ENCODE data around the gene FBXO47. TPM values are rescaled to one million over a fixed set of nuclear protein-coding genes. Genes with fewer than 3 reads are reported as not detected.
"Not testable (repeated sequence)": the region's sequence is repeated elsewhere in the genome, so short reads cannot be mapped to it uniquely, and the experiment has no call there.

The FBXO47 gene
- total RNA-seq, 1 donor from 2014 or later: not detected

DNA sequence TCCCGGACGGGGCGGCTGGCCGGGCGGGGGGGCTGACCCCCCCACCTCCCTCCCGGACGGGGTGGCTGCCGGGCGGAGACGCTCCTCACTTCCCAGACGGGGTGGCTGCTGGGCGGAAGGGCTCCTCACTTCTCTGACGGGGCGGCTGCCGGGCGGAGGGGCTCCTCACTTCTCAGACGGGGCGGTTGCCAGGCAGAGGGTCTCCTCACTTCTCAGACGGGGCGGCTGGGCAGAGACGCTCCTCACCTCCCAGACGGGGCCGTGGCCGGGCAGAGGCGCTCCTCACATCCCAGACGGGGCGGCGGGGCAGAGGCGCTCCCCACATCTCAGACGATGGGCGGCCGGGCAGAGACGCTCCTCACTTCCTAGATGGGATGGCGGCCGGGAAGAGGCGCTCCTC is 36.4 kb downstream of the FBXO47 start:
- intact Hi-C loops (cut with DNase I); DNase-seq (ENCODE audit: low spot score): not testable (repeated sequence)

DNA sequence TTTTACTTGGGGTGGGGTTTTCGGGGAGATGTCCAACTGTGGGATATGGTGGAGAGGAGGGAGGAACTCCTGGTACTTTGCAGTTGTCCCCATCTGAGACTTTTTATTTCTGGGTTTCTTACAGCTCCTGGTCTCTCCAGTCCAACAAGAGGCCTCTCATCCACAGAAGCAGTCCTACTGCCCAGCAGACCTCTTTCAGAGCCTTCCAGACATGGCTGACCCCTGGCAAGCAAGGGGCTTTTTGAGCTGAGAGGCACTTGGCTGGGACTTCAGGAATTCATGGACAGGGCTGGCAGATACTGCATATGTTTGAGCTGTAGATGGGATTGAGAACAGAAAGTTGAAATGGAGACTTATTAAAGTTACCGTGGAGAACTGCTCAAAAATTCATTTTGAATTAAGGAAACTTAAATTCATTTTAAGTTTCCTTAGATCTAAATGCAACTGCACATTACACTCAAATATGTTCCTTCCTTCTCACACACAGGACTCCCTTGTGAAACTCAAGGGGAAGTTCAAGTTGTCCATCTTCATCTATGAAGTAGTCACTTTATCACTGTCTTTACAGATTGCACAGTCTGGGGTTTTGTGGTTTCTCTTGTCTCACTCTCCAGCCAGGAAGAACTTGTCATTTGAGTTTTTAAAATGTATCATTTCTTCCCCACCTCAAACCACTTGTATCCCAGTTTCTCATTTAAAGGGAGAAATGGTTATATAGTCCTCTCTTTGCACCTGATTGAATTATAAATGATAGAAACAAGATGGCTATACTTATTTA is 40.7 kb downstream of the FBXO47 start:
- DNase-seq (ENCODE audit: low spot score): no peak
- intact Hi-C loops (cut with DNase I): no loop called here

DNA sequence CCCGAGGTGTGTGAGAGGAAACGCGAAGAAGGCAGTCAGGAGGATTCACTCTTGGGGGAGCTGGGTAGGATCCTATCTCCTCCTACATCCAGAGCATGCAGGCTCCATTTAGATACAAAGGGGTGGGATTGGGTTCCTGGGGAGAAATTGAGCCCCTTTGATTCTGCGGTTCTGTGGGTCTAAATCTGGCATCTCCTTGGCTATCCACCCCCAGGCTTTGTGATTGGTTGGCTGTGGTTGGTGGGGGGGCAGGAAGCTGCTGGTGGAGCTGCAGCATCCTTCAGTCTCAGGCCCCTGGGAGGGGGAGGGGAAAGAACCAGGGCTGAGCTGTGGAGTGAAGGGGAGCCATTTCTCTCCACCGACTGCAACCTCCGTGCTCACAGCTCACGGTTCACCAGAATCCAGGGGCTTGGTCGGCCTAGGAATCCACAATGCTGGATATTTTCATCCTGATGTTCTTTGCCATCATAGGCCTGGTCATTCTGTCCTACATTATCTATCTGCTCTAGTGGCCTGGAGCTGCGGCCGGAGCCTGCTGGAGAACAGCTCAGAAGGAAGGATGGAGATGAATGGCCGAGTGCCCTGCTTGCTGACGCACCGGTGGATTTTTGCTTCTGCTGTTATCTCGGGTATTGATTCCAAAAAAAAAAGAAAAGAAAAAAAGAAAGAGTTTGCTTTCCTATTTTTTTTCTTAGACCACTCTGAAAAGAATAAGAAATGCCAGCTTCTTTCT is 41.8 kb downstream of the FBXO47 start, which contains the start of gene LASP1NB:
LASP1NB (plus strand) TSS at position 352 of the 733 bp plus-strand sequence.
- no peak for DNase-seq (ENCODE audit: low spot score)
- intact Hi-C loops (cut with DNase I): no loop called here

DNA sequence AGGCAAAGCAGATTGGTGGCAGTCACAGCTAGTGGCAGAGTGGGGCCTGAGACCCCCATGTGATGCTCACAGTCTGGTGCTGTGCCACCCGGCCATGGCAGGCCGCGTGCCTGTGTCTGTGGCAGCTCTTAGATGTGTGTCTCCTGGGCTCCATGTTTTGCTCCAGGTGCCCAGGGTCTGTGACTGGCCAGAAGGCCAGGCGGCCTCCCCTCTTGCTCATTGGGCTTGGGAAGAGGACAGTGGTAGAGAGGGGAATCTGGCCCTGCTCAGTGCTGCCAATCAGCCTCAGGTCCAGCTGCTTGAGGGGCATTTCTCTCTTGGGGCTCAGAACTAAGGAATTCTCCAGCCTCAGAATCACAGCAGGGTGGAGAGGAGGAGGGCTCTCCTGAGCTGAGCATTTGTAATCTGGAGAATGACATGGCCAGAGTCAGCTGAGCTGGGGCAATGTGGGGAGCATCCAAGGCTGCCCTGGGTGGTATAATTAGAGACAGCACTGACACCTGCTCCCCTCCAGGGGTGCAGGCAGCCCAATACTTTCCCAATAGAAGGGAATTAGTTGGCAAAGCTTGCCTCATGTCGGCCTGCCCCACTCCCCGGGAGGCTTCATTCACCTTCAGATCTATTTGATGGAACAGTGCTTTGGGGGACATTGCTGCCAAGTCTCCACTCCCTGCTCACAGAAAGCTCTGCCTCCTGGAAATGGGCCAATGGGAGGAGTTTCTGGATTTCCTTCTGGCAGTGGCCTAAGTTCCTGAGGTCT is 44.5 kb downstream of the FBXO47 start:
- no peak for DNase-seq (ENCODE audit: low spot score)
- intact Hi-C loops (cut with DNase I): no loop called here

DNA sequence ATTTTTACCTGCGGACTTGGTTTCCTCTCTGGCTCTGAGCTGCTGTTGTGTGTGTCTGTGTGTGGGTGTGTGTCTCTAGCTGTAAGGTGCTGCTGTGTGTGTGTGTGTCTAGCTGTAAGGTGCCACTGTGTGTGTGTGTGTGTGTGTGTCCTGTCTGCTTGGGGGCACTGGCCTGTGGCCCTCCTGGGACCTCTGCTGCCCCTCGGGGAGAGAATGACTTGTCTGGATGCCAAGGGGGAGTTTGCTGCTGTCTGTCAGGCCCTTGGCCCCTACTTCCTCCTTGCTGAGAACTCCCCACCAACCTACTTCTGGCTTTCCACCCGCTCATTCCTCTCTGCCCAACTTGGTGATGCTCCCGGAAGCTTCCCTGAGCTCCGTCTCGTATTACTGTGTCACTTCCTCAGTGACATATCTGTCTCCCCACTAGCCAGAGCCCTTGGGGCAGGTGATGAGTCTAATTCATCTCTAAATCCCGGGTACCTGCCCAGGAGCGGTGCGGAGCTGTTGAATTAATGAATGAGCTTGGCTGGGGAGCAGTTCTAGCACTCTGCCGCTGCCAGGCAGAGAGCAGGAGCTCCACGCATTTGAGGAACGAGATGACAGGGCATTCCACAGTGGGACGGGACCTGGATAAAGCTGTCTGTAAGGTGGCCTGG is 45.3 kb downstream of the FBXO47 start:
- DNase-seq (ENCODE audit: low spot score): no peak
- intact Hi-C loops (cut with DNase I): no loop called here

DNA sequence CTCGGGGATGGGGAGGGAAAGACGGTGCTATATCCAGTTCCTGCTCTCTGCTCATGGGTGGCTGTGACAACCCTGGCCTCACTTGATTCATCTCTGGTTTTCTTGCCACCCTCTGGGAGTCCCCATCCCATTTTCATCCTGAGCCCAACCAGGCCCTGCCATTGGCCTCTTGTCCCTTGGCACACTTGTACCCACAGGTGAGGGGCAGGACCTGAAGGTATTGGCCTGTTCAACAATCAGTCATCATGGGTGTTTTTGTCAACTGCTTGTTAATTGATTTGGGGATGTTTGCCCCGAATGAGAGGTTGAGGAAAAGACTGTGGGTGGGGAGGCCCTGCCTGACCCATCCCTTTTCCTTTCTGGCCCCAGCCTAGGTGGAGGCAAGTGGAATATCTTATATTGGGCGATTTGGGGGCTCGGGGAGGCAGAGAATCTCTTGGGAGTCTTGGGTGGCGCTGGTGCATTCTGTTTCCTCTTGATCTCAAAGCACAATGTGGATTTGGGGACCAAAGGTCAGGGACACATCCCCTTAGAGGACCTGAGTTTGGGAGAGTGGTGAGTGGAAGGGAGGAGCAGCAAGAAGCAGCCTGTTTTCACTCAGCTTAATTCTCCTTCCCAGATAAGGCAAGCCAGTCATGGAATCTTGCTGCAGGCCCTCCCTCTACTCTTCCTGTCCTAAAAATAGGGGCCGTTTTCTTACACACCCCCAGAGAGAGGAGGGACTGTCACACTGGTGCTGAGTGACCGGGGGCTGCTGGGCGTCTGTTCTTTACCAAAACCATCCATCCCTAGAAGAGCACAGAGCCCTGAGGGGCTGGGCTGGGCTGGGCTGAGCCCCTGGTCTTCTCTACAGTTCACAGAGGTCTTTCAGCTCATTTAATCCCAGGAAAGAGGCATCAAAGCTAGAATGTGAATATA is 46.6 kb downstream of the FBXO47 start:
- no peak for DNase-seq (ENCODE audit: low spot score)
- intact Hi-C loops (cut with DNase I): no loop called here

DNA sequence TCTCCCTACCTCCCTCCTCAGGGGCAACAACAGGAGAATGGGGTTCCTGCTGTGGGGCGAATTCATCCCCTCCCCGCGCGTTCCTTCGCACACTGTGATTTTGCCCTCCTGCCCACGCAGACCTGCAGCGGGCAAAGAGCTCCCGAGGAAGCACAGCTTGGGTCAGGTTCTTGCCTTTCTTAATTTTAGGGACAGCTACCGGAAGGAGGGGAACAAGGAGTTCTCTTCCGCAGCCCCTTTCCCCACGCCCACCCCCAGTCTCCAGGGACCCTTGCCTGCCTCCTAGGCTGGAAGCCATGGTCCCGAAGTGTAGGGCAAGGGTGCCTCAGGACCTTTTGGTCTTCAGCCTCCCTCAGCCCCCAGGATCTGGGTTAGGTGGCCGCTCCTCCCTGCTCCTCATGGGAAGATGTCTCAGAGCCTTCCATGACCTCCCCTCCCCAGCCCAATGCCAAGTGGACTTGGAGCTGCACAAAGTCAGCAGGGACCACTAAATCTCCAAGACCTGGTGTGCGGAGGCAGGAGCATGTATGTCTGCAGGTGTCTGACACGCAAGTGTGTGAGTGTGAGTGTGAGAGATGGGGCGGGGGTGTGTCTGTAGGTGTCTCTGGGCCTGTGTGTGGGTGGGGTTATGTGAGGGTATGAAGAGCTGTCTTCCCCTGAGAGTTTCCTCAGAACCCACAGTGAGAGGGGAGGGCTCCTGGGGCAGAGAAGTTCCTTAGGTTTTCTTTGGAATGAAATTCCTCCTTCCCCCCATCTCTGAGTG is 47.7 kb downstream of the FBXO47 start:
- intact Hi-C loops (cut with DNase I): no loop called here
- no peak for DNase-seq (ENCODE audit: low spot score)

DNA sequence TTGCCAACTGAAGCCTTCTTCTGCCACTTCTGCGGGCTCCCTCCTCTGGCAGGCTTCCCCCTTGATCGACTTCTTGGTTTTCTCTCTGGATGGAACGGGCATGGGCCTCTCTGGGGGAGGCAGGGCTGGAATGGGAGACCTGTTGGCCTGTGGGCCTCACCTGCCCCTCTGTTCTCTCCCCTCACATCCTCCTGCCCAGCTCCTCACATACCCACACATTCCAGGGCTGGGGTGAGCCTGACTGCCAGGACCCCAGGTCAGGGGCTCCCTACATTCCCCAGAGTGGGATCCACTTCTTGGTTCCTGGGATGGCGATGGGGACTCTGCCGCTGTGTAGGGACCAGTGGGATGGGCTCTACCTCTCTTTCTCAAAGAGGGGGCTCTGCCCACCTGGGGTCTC is 48.3 kb downstream of the FBXO47 start:
- intact Hi-C loops (cut with DNase I): no loop called here
- no peak for DNase-seq (ENCODE audit: low spot score)

DNA sequence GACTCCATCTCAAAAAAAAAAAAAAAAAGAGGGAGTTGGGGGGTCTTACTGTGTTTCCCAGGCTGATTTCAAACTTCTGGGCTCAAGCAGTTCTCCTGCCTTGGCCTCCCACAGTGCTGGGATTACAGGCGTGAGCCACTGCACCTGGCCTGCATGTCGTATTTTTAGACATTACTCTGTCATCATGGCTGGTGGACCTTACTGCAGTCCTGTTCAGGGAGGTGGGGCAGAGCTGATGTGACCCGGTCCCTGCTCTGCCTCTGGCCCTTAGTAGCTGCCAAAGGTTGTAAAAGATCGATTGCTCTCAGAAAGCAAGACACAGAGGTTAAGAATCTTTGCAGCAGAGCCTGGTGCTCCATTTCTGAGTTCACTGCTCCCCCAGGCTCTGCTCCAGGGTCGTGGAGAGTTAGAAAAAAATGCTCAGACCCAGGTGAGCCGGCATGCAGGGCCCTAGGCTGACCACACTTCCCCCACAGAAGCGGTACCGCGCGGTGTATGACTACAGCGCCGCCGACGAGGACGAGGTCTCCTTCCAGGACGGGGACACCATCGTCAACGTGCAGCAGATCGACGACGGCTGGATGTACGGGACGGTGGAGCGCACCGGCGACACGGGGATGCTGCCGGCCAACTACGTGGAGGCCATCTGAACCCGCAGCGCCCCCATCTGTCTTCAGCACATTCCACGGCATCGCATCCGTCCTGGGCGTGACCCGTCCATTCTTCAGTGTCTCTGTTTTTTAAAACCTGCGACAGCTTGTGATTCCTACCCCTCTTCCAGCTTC is 48.9 kb downstream of the FBXO47 start:
- intact Hi-C loops (cut with DNase I): no loop called here
- DNase-seq (ENCODE audit: low spot score): no peak

DNA sequence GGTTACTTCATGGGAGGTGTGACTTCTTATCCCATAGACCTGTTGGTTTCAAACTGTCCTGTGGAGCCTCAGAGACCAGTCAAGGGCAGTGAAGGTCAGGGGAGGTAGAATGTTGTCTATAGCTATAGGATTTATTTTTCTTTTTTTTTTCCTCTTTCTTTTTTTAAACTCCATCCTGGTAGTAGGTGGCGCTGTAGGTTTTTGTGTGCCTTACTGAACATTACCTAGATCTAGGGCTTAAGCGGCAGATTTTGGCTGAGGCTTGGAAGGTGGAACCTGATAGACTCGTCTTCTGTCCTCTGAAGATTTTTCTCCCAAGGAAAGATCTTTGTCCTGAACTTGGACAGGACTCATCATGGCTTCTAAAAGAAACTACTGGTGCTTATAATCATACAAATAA is 49.9 kb downstream of the FBXO47 start:
- intact Hi-C loops (cut with DNase I): no loop called here
- no peak for DNase-seq (ENCODE audit: low spot score)

DNA sequence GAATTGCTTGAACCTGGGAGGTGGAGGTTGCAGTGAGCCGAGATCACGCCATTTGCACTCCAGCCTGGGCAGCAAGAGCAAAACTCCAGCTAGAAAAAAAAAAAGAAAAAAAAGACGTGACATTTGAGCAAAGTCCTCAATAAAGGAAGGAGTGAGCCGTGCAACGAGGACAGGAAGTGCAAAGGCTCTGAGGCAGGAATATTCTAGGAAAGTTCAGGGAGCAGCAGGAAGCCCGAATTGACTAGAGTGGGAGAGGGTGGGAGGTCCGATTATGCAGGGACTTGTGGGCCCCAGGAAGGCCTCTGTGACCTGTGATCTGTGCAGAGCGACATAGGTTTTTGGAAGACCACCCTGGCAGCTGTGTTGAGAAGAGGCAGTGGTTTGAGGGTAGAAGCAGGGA is 50.4 kb downstream of the FBXO47 start:
- intact Hi-C loops (cut with DNase I): no loop called here

DNA sequence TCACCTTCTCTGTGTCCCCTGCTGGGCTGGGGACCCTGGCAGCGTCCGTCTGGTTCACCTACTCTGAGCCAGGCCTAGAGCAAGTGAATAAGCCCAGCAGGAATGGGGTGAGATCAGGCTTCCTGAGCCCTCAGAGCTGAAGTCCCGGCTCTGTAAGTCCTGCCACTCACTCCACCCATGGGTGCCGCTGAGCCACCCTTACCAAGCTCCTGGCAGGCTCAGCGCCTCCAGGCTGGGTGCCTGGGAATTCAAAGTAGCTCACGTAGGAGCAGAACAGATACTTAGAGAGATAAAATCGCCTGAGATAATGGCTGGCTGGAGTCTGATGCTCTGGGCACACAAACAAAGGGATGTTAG is 51.6 kb downstream of the FBXO47 start:
- intact Hi-C loops (cut with DNase I): no loop called here
- DNase-seq (ENCODE audit: low spot score): peak; percentile 36

More for the DNA sequence above, 50.4 kb downstream of the FBXO47 start:
- DNase-seq (ENCODE audit: low spot score): no peak

DNA sequence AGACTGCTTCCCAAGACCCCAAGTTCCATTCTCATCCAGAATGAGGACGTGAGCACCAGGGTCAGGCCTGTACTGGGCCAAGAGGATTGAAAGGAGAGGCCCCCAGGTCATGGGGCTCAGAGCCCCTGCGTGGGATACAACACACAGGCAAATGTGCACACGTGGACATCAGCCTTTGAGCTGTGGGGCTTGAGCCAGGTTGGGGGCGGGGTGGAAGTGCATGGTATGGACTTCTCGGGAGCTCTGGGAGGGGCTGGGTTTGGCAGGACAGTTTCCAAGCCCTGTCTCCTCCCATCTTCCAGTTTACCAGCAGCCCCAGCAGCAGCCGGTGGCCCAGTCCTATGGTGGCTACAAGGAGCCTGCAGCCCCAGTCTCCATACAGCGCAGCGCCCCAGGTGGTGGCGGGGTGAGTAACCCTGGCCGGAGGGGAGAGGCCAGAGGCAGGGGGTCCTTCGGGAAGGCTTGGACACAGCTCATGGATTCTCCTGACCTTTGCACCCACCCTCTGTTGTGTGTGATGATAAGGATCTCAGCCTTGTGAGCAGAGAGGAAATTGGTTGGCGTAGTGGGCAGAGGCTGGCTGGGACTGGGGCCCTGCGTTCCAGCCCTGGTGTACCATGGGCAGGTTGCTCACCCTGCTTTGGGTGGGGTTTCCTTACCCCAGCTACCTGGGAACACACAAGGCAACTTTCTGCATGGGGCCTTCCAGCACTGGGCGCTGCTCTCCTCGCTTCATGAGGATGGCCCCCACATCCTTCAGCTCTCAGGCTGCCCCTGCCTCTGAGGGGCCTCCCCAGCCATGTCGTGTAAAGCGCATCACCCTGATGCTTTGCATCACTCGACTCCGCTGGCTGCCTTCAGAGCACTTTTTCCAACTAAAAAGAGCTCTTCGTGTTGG is 52.2 kb downstream of the FBXO47 start:
- peak; percentile 36 for DNase-seq (ENCODE audit: low spot score)
- intact Hi-C loops (cut with DNase I): no loop called here

DNA sequence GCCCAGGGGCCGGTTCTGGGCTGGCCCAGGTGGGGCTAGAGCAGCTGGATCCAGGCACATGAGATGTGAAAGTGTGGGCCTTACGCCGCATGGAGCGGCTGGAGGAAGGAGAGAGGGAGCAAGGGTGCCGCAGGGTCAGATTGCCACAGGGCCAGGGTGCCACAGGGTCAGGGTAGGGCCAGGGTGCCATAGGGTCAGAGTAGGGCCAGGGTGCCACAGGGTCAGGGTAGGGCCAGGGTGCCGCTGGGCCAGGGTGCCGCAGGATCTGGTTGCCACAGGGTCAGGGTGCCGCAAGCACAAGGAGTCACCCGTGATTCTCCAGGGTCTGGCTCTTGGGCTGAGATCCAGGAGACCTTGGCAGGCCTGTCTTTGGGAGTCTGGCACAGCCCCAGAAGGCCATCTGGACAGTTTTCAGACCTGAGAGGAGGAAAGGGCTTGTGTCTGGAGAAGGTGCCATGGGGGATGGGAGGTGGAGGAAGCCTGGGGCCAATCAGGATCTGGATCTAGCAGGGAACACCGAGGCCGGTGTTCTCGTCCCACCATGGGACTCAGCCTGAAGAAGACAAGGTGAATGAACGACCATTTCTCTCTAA is 54.9 kb downstream of the FBXO47 start:
- intact Hi-C loops (cut with DNase I): no loop called here
- peak; percentile 71 for DNase-seq (ENCODE audit: low spot score)

DNA sequence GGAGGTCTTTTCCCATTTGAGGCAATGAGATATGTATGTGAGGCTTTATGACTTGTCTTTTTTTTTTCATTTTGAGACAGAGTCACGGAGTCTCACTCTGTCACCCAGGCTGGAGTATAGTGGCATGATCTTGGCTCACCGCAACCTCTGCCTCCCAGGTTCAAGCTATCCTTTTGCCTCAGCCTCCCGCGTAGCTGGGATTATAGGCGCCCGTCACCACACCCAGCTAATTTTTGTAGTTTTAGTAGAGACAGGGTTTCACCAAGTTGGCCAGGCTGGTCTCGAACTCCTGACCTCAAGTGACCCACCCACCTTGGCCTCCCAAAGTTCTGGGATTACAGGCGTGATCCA is 55.5 kb downstream of the FBXO47 start:
- DNase-seq (ENCODE audit: low spot score): peak; percentile 29
- intact Hi-C loops (cut with DNase I): not testable (repeated sequence)

DNA sequence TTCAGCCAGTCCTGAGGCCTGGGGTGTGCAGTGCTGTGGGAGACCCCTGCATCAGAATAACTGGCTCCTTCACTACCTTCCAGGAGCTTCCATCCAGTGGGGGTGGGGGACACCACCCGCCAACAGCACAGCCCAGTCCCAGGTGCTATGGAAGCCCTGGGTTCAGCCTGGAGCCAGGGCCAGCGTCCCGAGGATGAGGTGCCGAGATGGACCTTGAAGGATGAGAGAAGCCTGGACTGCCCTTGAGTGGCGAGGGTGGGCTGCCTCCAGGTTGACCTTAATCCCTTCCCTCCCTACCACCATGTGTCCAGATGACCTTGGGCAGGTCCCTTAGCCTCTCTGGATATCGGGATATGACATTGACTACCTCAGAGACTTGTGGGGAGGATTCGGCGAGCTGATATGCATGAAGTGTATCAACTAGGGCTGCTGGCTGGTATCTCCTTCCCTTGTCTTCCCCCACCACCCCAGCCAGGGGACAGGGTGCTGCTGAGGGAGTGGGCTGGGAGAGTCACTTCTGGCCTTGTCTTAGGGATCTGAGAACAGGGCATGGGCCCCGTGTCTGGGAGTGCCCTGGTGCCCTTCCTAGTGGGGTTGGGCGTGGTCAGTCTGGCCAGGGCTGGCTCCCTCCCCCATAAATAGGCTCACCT is 56.0 kb downstream of the FBXO47 start:
- intact Hi-C loops (cut with DNase I): no loop called here
- DNase-seq (ENCODE audit: low spot score): peak; percentile 63
